ENCODE results near the gene PSMD1.

The PSMD1 gene

DNA sequence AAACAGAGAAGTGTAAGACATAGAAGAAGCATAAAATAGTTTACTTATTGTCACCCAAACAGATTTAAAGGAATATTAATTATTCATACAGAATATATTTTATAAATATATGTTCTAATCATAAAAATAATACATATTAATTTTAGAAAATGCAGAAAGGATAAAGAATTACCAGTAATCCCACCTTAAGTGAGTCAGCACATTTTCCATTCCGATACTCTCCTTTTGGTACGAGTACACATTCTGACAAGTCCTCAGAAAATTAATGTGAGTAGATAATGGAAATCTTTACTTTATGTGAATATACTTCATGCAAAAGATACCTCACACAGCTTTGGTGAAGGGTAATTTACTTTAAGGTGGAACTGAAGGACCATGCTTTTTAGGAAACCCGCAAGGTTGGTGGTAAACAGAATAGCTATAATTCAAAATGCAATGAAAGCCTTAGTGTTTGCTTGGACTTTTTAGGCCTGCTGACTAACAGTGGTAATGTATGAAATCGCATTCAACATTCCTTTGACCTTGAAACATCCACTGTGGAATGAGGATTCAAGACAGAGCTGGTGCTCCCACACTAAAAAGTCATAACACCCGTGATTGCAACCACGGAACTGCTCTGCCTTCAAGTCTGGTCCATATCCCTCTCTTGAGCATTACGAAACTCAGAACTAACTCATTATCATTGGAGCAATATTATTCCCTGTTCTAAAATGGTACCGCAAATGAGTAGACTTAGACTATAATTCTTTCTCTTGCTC, 96.3 kb downstream of the PSMD1 start:
- Histone ChIP-seq H3K27ac (no peak overlapping the region), H3K4me1 (peaks cover 0 to 4% (median 0%) of the 10 kb centered on the region in 4 donors), H3K27me3 (no peaks in the 10 kb centered on the region), H3K9me3 (no peaks in the 10 kb centered on the region), H3K36me3 (peaks cover 15 to 34% (median 28%) of the 10 kb centered on the region in 3 donors), H3K4me3 (no peak overlapping the region)
- intact Hi-C loops (cut with DNase I; ENCODE audit: low total_unique reads), result no loop called here
- TF ChIP-seq, protein P1, sequence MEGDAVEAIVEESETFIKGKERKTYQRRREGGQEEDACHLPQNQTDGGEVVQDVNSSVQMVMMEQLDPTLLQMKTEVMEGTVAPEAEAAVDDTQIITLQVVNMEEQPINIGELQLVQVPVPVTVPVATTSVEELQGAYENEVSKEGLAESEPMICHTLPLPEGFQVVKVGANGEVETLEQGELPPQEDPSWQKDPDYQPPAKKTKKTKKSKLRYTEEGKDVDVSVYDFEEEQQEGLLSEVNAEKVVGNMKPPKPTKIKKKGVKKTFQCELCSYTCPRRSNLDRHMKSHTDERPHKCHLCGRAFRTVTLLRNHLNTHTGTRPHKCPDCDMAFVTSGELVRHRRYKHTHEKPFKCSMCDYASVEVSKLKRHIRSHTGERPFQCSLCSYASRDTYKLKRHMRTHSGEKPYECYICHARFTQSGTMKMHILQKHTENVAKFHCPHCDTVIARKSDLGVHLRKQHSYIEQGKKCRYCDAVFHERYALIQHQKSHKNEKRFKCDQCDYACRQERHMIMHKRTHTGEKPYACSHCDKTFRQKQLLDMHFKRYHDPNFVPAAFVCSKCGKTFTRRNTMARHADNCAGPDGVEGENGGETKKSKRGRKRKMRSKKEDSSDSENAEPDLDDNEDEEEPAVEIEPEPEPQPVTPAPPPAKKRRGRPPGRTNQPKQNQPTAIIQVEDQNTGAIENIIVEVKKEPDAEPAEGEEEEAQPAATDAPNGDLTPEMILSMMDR (IDR thresholded peaks at IDR 0.05), result no peak
- no peak for DNase-seq

DNA sequence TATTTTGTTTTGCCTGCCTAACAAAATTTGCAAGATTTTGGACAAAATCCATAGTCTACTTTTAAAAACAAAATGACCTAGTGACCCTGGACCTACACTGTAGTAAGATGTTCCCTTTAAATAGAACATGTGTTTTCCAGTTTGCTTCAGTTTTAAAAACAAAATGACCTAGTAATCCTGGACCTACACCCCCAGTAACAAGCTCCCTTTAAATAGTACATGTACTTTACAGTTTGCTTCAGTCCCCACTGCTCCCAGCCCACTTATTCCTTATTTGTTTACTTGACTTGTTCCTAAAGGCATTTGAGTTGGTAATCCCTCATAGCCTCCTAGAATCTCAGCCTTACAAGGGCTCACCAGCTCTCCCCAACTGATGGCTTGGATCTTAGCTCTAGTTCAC, 102.6 kb downstream of the PSMD1 start:
- DNase-seq, result no peak
- H3K4me1 ChIP-seq, result peaks cover 0 to 52% (median 14%) of the 10 kb centered on the region in 4 donors
- H3K27me3 ChIP-seq, result no peaks in the 10 kb centered on the region
- no peaks in the 10 kb centered on the region for H3K9me3 ChIP-seq
- H3K27ac ChIP-seq, result peak overlapping the region; percentile 62 to 79
- intact Hi-C loops (cut with DNase I; ENCODE audit: low total_unique reads), result no loop called here
- TF ChIP-seq, protein P1 (IDR thresholded peaks at IDR 0.05), result no peak
- H3K4me3 ChIP-seq, result no peak overlapping the region
- H3K36me3 ChIP-seq, result peaks cover 7 to 12% (median 8%) of the 10 kb centered on the region in 3 donors

DNA sequence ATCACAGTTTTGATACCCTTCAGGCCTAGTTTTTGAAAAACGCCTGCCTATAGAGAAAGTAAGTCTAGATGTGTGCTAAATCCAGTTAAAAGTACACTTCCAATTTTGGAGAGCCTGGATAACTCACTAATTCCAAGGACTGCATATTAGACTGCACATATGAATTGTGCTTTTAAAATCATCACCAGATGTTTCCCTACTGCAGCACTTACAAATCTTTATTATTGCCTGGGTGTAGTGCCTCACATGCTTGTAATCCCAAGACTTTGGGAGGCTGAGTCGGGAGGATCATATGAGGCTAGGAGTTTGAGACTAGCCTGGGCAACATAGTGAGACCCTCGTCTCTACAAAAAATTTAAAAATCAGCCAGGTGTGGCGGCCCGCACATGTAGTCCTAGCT, 104.0 kb downstream of the PSMD1 start:
- DNase-seq, result no peak
- Histone ChIP-seq H3K36me3 (peaks cover 0 to 10% (median 6%) of the 10 kb centered on the region in 3 donors), H3K27ac (peak overlapping the region; percentile 62 to 79), H3K4me3 (no peak overlapping the region), H3K9me3 (no peaks in the 10 kb centered on the region), H3K27me3 (no peaks in the 10 kb centered on the region), H3K4me1 (peaks cover 0 to 52% (median 14%) of the 10 kb centered on the region in 4 donors)
- intact Hi-C loops (cut with DNase I; ENCODE audit: low total_unique reads), result no loop called here
- TF ChIP-seq, protein P1 (IDR thresholded peaks at IDR 0.05), result no peak

DNA sequence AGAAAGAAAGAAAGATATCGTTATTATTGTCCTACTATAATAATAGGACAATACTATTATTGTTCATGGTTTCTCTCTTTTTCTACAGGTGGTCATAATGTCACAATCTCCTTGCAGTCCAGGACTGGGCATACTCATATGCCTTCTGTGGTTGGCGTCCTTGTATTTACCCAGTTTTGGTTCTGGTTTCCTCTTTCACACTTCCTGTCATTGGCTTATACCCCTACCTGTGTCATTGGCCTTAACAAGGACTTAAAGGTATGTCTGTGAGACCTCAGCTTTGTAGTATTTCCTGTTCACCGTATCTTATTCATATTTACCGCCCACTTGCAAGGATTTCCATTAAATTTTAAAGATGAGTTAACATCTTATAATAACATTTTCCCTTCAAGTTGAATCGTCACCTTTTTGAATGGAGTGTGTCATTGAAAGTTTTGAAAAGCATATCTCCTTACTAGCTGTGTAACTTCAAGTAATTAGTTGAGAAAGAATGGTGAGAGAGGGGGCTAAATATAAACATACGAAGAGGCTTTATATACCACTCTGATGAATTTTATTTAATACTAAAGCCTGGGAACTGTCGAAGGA, 104.7 kb downstream of the PSMD1 start:
- H3K36me3 ChIP-seq, result peaks cover 6 to 17% (median 12%) of the 10 kb centered on the region in 3 donors
- no peak for DNase-seq
- TF ChIP-seq, protein P1 (IDR thresholded peaks at IDR 0.05), result no peak
- H3K4me1 ChIP-seq, result peaks cover 0 to 52% (median 14%) of the 10 kb centered on the region in 4 donors
- peak overlapping the region; percentile 62 to 79 for H3K27ac ChIP-seq
- H3K9me3 ChIP-seq, result no peaks in the 10 kb centered on the region
- no peak overlapping the region for H3K4me3 ChIP-seq
- H3K27me3 ChIP-seq, result no peaks in the 10 kb centered on the region
- intact Hi-C loops (cut with DNase I; ENCODE audit: low total_unique reads), result no loop called here

DNA sequence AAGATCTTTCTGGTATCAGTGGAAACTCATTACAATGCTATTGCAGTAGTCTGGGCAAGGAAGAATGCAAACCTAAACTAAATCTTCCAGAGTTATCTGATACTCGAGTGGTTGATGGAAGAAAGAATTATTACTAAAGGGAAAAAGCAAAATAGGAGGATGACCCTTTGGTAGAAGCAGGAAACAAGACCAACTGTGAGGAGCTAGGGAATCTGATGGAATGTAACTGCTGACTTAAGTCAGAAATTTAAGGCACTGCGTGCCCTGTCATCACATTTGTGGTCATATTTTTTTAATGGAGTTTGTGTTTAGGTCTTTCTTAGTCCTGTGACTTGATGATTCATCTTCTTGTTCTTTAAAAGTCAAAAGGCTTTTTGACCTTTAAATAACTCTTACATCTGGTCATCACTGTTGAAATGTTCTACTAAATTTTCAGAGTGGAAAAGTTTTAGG, 105.2 kb downstream of the PSMD1 start:
- TF ChIP-seq, protein P1 (IDR thresholded peaks at IDR 0.05), result no peak
- H3K36me3 ChIP-seq, result peaks cover 7 to 22% (median 18%) of the 10 kb centered on the region in 3 donors
- intact Hi-C loops (cut with DNase I; ENCODE audit: low total_unique reads), result no loop called here
- no peaks in the 10 kb centered on the region for H3K9me3 ChIP-seq
- no peak for DNase-seq
- no peaks in the 10 kb centered on the region for H3K27me3 ChIP-seq
- peak overlapping the region; percentile 62 to 79 for H3K27ac ChIP-seq
- peak overlapping the region in 1 of 2 donors; percentile 13 for H3K4me3 ChIP-seq
- peaks cover 0 to 52% (median 14%) of the 10 kb centered on the region in 4 donors for H3K4me1 ChIP-seq
